ENCODE results near the gene SORCS2.

GRCh38 chr4:7766086-7766485 is 573.7 kb downstream of the SORCS2 start:
- TF ChIP-seq EZH2 (IDR thresholded peaks at IDR 0.05; ENCODE audit: borderline replicate concordance, low read depth, low read length, severe bottlenecking) (no peak), CTCF (IDR thresholded peaks at IDR 0.05; ENCODE audit: borderline replicate concordance, extremely low read depth, low read length, poor library complexity, severe bottlenecking) (no peak)
